Stimulated activated CD4-positive, alpha-beta T cell treated with anti-CD3 and anti-CD28 coated beads, TNF-alpha, amount 100 ng/mL, for 48 hours (primary cell): ENCODE results near the gene DAAM1.

Experiments
- DNase-seq, 3 donors: peaks; one replicate each; pipeline ENCODE4 v3.0.0-alpha.2; 2020; ENCODE audit warnings: low read depth in 3 of 3

The DAAM1 gene

DNA sequence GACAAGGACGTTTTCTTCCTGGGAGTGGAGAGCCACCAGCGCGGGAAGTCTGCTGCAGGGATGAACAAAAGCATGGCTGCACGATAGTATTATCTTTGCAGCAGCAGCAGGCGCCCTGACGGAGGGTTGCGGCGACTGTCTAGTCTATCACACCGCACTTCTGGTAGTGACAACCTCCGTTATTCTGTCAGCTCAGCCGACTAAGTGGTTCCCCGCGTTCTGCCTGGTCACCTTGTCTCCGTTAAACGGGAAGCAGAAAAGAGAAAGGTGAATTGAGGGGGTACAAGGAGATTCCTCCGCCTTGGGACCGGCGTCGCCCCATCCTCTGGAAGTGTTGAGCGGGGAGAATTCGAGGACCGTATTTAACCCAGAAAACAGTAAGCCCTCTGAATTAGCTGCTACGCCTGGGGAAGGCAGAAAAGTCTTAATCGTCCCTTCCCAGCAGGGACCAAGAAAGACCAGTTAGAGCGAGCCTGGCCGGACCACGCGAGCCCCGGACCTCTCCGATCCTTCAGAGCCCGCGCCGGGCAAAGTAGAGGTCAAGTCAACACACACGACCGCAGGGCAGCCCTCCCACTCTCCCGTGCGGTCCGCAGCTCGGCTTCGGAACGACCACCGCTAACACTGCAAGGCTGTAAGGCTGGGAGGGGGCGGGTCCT lies 536 bp upstream of the DAAM1 start:
- peak in 2 of 3 donors; percentile 0 to 15 for DNase-seq

DNA sequence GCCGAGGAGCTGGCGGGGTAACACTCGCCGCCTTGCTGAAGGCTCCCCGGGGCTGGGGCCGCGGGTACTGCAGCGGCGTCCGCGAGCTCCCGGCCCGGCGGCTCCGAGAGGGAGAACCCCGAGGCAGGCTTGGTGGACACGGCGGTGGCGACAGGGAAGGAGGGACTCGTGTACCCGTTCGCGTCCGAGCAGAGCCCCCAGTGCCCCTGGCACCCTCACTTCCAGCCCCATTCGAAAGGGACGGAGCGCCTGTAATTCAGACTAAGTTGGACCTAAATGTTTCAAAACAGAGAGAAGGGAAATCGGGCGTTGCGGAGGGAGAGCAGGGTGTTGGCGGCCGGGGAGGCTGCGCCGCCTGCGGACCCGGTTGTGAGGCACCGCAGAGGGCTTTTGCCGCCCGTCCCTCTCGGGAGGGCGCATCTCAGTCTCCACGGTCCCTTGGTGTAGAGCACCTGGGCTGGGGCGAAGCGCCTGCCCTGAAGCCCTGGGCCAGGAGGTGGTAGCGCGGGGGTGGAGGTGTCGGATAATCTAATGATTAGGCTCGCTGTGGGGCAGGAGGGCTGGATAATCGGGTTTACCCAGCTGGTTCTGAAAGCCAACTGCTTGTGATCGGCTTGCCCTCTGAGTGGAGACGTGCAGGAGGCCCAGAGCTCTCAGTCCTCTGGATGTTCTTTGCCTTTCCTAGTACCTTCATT lies 771 bp downstream of the DAAM1 start:
- DNase-seq, result peak in 2 of 3 donors; percentile 6 to 25

DNA sequence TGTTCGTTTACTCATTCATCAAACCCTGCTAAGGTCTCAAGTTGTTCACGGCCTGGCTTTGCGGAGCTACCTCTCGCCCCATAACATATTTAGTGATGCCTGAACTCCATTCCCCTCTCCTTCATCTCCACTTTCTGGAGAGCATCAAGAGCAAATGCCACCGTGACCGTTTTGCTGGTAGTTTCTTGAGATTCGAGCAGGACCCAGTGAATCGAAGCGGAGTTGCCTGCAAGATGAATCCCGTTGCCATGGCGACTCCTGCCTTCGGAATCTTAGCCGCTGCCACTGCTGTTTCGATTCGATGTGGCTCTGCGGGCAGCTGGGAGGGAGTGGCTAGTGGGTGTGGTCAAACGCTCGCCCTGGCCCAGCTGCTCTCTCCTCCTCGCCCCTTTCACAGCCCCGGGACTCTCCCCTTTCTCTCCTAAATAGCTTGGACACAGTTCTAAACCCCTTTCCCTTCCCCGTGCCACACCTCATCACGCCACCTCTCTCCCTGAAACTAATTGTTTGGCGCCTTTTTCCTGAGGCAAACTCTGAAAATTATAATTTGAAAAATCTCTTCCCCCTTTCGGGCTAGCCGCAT lies 1.4 kb downstream of the DAAM1 start:
- DNase-seq, result peak; percentile 55 to 71 (median 58)

DNA sequence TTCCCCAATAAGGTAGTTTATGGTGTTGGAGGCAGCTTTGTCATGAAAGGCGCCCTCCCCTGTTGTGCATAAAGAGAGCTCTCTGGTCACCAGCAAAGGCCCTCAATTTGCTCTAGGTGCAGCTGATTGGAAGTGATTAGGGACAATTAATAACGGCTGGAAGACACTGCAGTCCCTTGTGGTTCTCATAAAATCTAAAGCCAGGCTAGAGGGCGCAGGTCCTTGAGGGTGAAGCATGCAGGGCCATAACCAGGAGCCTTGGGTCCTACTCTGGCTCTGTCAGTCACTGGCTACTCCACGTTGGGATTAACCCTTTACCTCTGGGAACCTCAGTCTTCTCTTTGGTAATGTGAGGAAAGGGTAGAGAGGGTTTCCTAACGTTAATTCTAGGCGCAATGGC lies 1.9 kb downstream of the DAAM1 start:
- DNase-seq, result no peak

DNA sequence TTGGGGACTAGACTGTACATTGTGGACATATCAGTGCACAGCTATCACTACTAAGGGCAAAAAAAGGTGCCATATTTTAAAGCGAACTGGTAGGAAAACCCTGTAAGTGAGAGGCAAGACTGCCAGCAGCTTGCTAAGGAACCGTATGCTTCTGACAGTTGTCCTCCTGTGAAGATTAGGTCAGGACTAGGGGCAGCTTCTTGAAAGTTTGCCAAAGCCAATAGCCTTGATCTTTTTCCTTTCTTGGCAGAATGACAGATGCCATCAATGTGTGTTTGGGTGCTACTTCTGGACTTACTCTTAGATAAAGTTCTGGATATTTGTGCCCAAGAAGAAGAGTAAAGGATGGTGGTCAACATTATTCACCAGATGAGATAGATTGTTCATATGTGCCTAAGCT lies 7.4 kb downstream of the DAAM1 start:
- DNase-seq, result no peak

DNA sequence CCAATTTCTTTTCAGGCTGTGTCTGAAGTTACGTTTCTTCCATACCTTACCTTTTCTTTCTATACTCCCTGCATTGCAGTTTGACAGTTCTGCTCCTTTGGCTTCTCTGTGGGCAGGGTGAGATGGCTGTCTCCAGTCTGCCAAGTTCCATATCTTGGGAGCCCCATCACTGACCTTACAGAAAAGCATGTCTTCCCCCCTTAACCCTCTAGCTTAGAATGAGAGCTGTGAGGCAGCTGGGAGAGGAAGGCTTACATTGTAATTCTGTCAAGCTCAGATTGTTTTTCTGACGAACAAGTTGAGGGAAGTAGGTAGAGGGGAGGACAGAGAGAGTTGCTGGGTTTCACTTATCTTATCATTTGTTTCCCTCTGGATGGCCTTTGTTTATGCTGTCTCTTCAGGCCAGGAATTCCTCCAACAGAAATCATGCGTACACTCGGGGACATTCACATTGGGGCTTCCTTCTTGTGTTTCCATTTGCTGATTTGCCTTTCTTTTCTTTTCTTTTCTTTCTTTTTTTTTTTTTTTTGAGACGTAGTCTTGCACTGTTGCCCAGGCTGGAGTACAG lies 9.3 kb downstream of the DAAM1 start:
- no peak for DNase-seq

GRCh38 chr14:59199205-59199604 lies 10.7 kb downstream of the DAAM1 start:
- DNase-seq, result no peak

DNA sequence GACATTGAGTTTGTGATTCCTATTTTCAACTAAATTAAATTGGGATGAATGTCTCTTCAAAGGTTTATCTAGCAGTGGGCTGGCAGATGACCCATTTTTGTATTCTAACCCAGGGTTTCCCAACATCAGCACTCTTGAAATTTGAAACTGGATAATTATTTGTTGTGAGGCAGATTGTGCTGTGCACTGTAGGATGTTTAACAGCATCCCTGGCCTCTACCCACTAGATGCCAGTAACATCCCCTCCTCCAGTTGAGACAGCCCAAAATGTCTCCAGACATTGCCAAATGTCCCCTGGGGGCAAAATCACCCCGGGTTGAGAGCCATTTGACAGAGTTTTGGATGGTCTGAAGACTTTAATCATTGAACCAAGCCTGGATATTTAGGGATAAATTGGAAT lies 11.1 kb downstream of the DAAM1 start:
- no peak for DNase-seq

GRCh38 chr14:59200195-59200594 lies 11.7 kb downstream of the DAAM1 start:
- DNase-seq, result no peak

DNA sequence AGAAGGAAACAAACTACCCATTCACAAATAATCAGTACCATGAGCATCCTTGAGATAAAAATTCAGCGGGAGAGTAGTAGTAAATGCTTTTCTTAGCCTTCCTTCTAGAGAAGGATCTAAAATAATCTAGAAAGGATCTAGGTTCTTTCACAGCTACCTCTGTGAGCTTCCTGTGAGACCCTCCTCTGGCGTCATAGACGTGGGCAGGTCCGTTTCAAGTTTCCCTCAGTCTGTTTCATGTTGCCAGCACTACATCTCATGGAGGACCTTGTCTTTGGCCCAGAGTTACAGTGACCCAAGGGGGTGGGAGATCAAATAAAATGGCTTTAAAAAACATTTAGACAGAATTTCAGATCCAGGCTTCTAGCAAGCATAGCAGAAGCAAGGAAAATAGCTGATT lies 13.6 kb downstream of the DAAM1 start:
- DNase-seq, result no peak

DNA sequence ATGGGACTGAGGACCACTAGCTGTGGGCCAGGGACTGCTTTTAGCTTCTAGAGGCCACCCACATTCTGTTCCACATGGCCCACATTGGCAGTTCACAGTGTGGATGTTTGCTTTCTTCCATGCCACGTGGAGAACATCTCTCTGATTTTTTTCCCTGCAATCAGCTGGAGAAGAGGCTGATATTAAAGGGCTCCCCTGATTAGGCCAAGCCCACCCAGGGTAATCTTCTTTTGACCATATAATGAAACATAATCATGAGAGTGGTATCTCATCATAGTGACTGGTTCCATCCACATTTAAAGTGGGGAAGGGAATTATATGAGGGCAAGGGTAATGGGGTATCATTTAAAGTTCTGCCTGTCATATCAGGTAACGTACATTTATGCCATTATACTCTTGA lies 15.8 kb downstream of the DAAM1 start:
- no peak for DNase-seq

DNA sequence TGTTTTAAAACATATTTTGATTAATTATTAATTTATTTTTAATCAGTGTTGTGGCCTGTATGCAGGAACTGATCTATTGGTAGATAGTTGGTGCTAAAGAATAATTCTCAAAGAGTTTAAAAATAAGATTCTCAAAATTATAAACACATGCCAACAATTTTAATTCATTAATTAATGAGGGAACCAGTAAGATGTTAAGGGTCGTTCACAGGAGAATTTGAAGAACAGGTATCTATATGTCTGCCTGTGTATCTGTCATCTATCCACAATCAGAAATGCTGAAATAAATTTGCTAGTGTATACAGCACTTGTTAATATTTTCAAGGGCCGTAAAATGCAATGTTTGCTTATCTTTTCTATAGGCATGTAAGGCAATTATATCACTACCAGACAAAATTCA lies 18.4 kb downstream of the DAAM1 start:
- DNase-seq, result no peak

GRCh38 chr14:59207506-59207933 lies 19.1 kb downstream of the DAAM1 start:
- no peak for DNase-seq

GRCh38 chr14:59208224-59208814 lies 19.9 kb downstream of the DAAM1 start:
- no peak for DNase-seq

- no peak for DNase-seq
Observed at GRCh38 chr14:59208954-59209353, 20.5 kb downstream of the DAAM1 start.

DNA sequence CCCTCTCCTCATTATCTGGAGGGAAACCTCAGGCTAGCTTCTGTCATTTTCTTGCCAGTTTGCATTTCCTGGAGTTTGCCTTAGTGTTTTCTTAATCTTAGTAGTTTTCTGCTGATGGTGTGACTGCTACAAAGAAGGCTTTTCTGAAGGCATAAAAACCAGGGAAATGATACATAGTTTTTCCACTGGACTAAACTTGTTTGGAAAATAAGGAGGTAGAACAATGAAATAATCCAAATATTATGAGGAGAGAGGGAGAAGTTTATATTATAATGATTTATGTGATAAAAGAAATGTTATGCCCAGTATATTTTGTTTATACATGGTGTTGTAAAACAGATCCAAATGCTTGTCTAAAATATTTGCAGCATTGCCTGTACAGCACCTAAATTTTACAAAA lies 22.2 kb downstream of the DAAM1 start:
- DNase-seq, result no peak

DNA sequence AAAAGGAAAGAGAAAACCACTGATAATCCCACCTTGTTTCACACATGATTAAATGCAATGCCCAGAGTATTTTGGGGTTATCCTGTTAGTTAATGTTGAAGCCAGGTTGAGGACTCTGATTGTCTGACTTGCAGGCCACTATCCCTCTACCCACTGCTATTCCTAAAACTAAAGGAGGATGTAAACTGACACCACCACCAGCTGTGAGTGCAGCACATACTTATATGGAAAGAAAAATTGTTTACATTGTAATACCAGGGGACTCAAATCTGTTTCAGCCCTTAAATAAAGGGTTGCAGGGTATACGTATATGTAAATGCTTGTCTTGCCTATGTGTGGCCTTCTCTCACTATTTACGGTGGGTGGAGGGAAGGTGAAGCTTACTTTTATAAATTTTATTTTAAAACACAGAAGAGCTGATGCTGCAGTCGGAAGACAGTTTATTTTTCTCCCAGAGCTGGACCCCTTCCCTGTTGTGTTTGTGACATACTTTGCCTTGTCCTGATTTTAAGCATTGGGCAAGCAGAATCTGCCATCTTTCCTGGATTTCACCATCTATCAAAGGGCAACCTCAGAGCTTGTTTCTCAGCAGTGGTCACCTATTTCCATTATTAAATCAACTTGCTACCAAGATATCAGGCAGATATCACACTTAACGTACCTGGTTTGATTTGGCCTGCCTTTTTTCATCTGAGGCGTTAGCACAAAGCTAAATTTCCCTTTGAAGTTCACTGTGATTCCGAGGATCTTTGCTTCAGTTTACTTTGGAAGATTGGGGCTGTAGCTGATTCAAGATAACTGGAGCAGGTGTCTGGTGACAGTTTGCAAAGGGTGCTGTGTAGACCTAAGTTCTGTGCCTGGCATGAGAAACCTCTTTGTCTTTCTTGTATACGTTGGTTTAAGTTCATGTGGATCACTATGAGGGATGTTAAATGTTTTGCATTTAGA lies 25.2 kb downstream of the DAAM1 start:
- no peak for DNase-seq

- no peak for DNase-seq
Observed at GRCh38 chr14:59214702-59215302, 26.3 kb downstream of the DAAM1 start.

DNA sequence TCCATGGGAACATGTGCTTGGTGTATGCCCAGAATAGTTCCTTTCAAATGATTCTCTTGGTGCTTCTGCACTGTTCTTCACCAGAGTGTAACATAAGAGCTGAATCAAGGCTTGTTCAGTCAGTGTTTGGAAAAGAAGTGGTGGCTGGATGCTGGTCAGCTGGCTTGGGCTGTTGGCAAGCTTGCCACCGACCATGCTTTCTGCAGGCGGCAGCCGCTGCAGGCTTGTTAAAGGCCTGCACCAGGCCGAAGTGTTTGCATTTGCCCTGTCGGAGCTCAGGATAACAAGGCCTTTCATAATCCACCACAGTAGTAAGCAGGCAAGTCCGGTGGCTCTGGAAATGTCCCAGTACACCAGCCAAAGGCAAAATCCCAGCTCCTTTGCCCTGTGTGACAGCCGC lies 26.9 kb downstream of the DAAM1 start:
- no peak for DNase-seq

DNA sequence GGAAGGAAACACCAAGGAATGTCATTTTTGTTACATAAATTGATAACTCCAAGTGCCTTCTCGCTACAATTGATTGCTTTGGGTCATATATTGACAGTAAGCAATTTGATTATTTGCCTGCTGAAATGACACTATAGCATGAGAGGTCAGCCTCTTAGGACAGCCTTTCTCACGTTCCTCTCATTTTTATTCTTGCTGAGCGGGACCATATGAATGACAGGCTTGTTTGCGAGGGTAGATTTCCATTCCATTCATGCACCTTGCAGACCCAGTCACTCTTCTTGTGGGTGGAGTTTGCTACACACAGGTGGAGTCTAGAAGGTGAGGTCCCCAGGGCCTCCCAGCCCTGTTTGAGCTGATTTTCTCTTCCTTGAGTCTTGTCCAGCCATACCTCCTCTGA lies 27.3 kb downstream of the DAAM1 start:
- DNase-seq, result no peak

GRCh38 chr14:59217011-59217410 lies 28.5 kb downstream of the DAAM1 start:
- no peak for DNase-seq
